Endothelial cell of umbilical vein (primary cell): ENCODE data around the gene DGCR6L. TPM values are rescaled to one million over a fixed set of nuclear protein-coding genes. Genes with fewer than 3 reads are reported as not detected.
A peak's percentile ranks its signal among the peaks of the same experiment; 100 is the strongest.
"Not testable (repeated sequence)": the region's sequence is repeated elsewhere in the genome, so short reads cannot be mapped to it uniquely, and the experiment has no call there.

Experiments used
- BruUV-seq: library from RNA; stranded (reverse); fragments of 400-500 nt; replicated peaks from 2 replicates; lab custom pipeline; 2021; lab: Mats Ljungman, UMichigan
- CTCF ChIA-PET: fragments of 300-600, 350-600 bp; sonication (Branson Sonifier 250); formaldehyde crosslinking; loops from one replicate; lab custom pipeline; 2021; ENCODE audit warnings: antibody characterized with exemption, inconsistent platforms; lab: Charles Lee
- POLR2A ChIA-PET: fragments of 300-600, 350-600 bp; sonication (Branson Sonifier 250); formaldehyde crosslinking; loops from one replicate; lab custom pipeline; 2021; ENCODE audit warnings: antibody characterized with exemption, inconsistent platforms; lab: Charles Lee
- DNase-seq: peaks from one replicate; pipeline ENCODE4 v3.0.0-alpha.2; 2011; ENCODE audit warnings: low read depth, low spot score
- FAIRE-seq: peaks from 2 replicates; lab custom pipeline; 2011; peaks lifted over from hg19 to GRCh38; lab: Jason Lieb, UNC
- H2AFZ ChIP-seq: 2 replicates; pipeline ENCODE4 v1.6.0; 2012; ENCODE audit warnings: low read depth, low read length, control low read depth, inconsistent platforms
- H3K27ac ChIP-seq: 2 replicates; pipeline ENCODE4 v1.5.1; 2011; ENCODE audit warnings: low read depth, mild to moderate bottlenecking, control low read depth, low read length, moderate library complexity; ENCODE audit not compliant: insufficient read depth
- H3K27me3 ChIP-seq, 2 experiments: 2 replicates each; pipeline versions ENCODE4 v1.6.0 to v1.6.1; 2011; ENCODE audit warnings: low read length in 2 of 2, mixed read lengths in 1 of 2; ENCODE audit not compliant: control insufficient read depth in 2 of 2, insufficient read depth in 2 of 2
- H3K36me3 ChIP-seq, 2 experiments: 2 replicates in 1 of 2; 3 replicates in 1 of 2; pipeline ENCODE4 v1.5.1; 2011; ENCODE audit warnings: low read length in 2 of 2, mild to moderate bottlenecking in 1 of 2, moderate library complexity in 1 of 2; ENCODE audit not compliant: control insufficient read depth in 2 of 2, insufficient read depth in 2 of 2; ENCODE audit errors: extremely low read depth in 1 of 2
- H3K4me1 ChIP-seq: 3 replicates; pipeline ENCODE4 v1.5.1; 2011; ENCODE audit warnings: mild to moderate bottlenecking, low read length; ENCODE audit not compliant: control insufficient read depth, insufficient read depth; ENCODE audit errors: extremely low read depth
- H3K4me2 ChIP-seq: 2 replicates; pipeline ENCODE4 v1.6.1; 2011; ENCODE audit warnings: low read length, control low read depth, mixed read lengths; ENCODE audit not compliant: insufficient read depth
- H3K4me3 ChIP-seq, 3 experiments: fragments of 200-600 bp in 1 of 3; sonication (generic), shearing (Covaris generic) in 1 of 3; replicated peaks in 1 of 3; 2 replicates each; pipeline ENCODE4 v1.5.1; 2011 to 2016; ENCODE audit warnings: control low read depth in 3 of 3, low read length in 3 of 3, mild to moderate bottlenecking in 2 of 3, inconsistent platforms in 1 of 3, low read depth in 1 of 3, moderate library complexity in 1 of 3; ENCODE audit not compliant: insufficient read depth in 1 of 3
- H3K79me2 ChIP-seq: 2 replicates; pipeline ENCODE4 v1.6.0; 2012; ENCODE audit warnings: low read length, inconsistent platforms; ENCODE audit not compliant: control insufficient read depth, insufficient read depth
- H3K9ac ChIP-seq: replicated peaks from 2 replicates; pipeline ENCODE3; 2011; ENCODE audit warnings: low read length, control low read depth; ENCODE audit not compliant: insufficient read depth; ENCODE audit errors: extremely low read depth
- H3K9me1 ChIP-seq: replicated peaks from 3 replicates; pipeline ENCODE4 v1.6.0; 2011; ENCODE audit warnings: mild to moderate bottlenecking, low read length; ENCODE audit not compliant: control insufficient read depth, insufficient read depth; ENCODE audit errors: extremely low read depth
- H3K9me3 ChIP-seq: replicated peaks from 2 replicates; pipeline ENCODE4 v1.5.1; 2012; ENCODE audit warnings: low read length, inconsistent platforms; ENCODE audit not compliant: control insufficient read depth, insufficient read depth
- H4K20me1 ChIP-seq: replicated peaks from 2 replicates; pipeline ENCODE3; 2011; ENCODE audit warnings: mild to moderate bottlenecking, low read length; ENCODE audit not compliant: control insufficient read depth, insufficient read depth; ENCODE audit errors: extremely low read depth
- dilution Hi-C: fragments of 300-500 bp; cut with MboI; formaldehyde crosslinking; loops from one replicate; pipeline ENCODE4 v1.15.0; 2019; ENCODE audit warnings: low sequenced_read_pairs; ENCODE audit not compliant: extremely low pct_ligation_motif_present
- intact Hi-C: fragments of 100-400 bp; cut with micrococcal nuclease; formaldehyde crosslinking; loops from one replicate; pipeline ENCODE4 v1.10.0; 2022
- polyA plus RNA-seq, 4 experiments: library from polyadenylated mRNA; depleted of rRNA in 3 of 4; stranded (reverse) in 3 of 4; unstranded in 1 of 4; fragments of >200 nt; gene quantifications; 2 replicates each; pipeline versions ENCODE4 v1.2.1 to v1.2.3, GENCODE V29; 2011 to 2012; ENCODE audit warnings: missing spikeins in 1 of 4
- total RNA-seq: library from RNA; stranded (reverse); gene quantifications from 2 replicates; pipeline ENCODE4 v1.2.3, GENCODE V29; 2021

DGCR6L gene
- total and polyA plus RNA-seq, 2 donors (not counting 3 experiments of a cell fraction or from before 2014, with no cell fraction given): 38.0 to 67.5 TPM

DNA sequence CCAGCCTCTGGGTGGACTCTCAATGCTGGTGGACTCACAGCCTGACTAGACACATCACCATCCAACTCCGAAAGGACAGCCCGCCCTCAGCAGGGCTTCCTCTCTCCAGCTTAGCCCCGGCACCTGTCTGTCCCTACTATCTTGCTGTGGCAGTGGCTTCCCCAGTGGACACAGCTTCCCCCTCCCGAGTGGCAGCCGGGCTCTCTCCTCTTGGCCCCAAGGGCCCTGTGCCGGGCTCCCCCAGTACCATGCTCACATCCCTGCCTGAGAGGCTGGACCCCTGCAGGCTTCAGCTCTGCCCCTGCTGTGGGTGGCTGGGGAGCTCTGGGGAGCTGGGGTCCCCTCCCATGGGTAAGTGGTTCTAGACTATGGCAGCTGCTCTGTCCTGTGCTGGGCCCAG is 9.1 kb downstream of the DGCR6L start:
- BruUV-seq, FAIRE-seq, H3K9me1 ChIP-seq, H4K20me1 ChIP-seq, H3K27me3 ChIP-seq, H2AFZ ChIP-seq, POLR2A ChIA-PET, intact Hi-C loops, DNase-seq, H3K4me3 ChIP-seq, H3K79me2 ChIP-seq, dilution Hi-C loops, H3K4me1 ChIP-seq, H3K9ac ChIP-seq, H3K36me3 ChIP-seq, H3K9me3 ChIP-seq, H3K27ac ChIP-seq, H3K4me2 ChIP-seq: not testable (repeated sequence)
- CTCF ChIA-PET: interaction anchor here (0.9 kb wide), 1 partner anchor 9 kb away, joined by 3 read pairs; no protein-coding TSS in a partner anchor

DNA sequence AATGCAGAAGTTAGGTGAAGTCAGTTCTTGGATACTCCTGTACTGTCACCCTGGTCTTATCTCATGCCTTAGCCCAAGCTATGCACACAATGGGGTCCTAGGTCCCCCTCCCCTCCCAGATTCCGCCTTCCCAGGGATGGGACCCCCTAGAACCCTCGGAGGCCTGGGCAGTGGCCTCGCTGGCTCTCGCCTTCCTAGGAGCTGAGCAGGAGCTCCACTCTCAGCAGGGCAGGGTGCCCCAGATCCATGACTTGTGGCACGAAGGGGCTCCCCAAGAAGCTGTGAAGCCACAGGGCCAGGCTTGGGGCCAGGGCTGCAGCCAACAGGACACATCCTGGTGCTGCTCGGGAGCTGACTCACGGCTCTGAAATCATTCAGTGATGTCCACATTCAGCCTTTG is 9.7 kb downstream of the DGCR6L start:
- H3K4me1 ChIP-seq, H3K79me2 ChIP-seq, DNase-seq, BruUV-seq, H3K27me3 ChIP-seq, dilution Hi-C loops, H3K4me2 ChIP-seq, POLR2A ChIA-PET, H3K9me1 ChIP-seq, H3K4me3 ChIP-seq, H3K9ac ChIP-seq, intact Hi-C loops, H3K36me3 ChIP-seq, H3K9me3 ChIP-seq, H4K20me1 ChIP-seq, H3K27ac ChIP-seq, H2AFZ ChIP-seq: not testable (repeated sequence)
- peak; percentile 38 for FAIRE-seq
- CTCF ChIA-PET: interaction anchor here (0.9 kb wide), 1 partner anchor 9 kb away, joined by 3 read pairs; no protein-coding TSS in a partner anchor

GRCh38 chr22:20308806-20309650 is 10.8 kb downstream of the DGCR6L start:
- H3K27ac ChIP-seq, dilution Hi-C loops, H3K9me1 ChIP-seq, POLR2A ChIA-PET, H3K4me1 ChIP-seq, H3K4me2 ChIP-seq, H3K9ac ChIP-seq, CTCF ChIA-PET, H2AFZ ChIP-seq, DNase-seq, BruUV-seq, H3K9me3 ChIP-seq, H3K27me3 ChIP-seq, FAIRE-seq, H3K79me2 ChIP-seq, intact Hi-C loops, H4K20me1 ChIP-seq, H3K4me3 ChIP-seq, H3K36me3 ChIP-seq: not testable (repeated sequence)
